Spinal cord (tissue), 10 donors: Measurements from ENCODE around the gene ZFYVE19. TPM values are rescaled to one million over a fixed set of nuclear protein-coding genes. Genes with fewer than 3 reads are reported as not detected.

Source experiments
- DNase-seq, 6 donors: peaks; one replicate each; pipeline versions ENCODE4 v3.0.0 to v3.0.0-alpha.2; 2013 to 2015; ENCODE audit warnings: low spot score in 6 of 6, low read depth in 4 of 6
- H3K27ac ChIP-seq: one replicate; pipeline ENCODE4 v1.5.1; 2013; ENCODE audit warnings: low read depth, low read length, control low read depth
- H3K27me3 ChIP-seq: one replicate; pipeline ENCODE4 v1.6.1; 2013; ENCODE audit warnings: low read length; ENCODE audit not compliant: control insufficient read depth, insufficient read depth
- H3K36me3 ChIP-seq: one replicate; pipeline ENCODE4 v1.6.1; 2013; ENCODE audit warnings: low read length; ENCODE audit not compliant: control insufficient read depth, insufficient read depth
- H3K4me1 ChIP-seq: one replicate; pipeline ENCODE4 v1.6.1; 2013; ENCODE audit warnings: low read length; ENCODE audit not compliant: control insufficient read depth, insufficient read depth
- H3K4me3 ChIP-seq: one replicate; pipeline ENCODE4 v1.5.1; 2013; ENCODE audit warnings: low read depth, low read length, control low read depth
- H3K9me3 ChIP-seq: one replicate; pipeline ENCODE4 v1.6.1; 2013; ENCODE audit warnings: low read length; ENCODE audit not compliant: control insufficient read depth, insufficient read depth
- WGBS: methylation state at CpG from one replicate; pipeline ENCODE4 v1.1.5; 2013; ENCODE audit warnings: missing lambda C conversion rate; ENCODE audit not compliant: insufficient coverage; 5-methylcytosine and 5-hydroxymethylcytosine counted together
- polyA plus RNA-seq, 2 donors: library from polyadenylated mRNA; unstranded; fragments of 120-200 nt; gene quantifications; one replicate each; pipeline ENCODE4 v1.2.1, GENCODE V29; 2013; ENCODE audit not compliant: insufficient read length in 2 of 2
- total RNA-seq, 2 donors: library from RNA; depleted of rRNA in 1 of 2; stranded (reverse); fragments of 120-200 nt in 1 of 2; fragments of >200 nt in 1 of 2; gene quantifications; one replicate each; pipeline versions ENCODE4 v1.2.3 to v1.2.4, GENCODE V29; 2013 to 2014
- donor health status: healthy.

The ZFYVE19 gene
- total and polyA plus RNA-seq, 4 donors: 25.2 to 43.2 (median 32.3) TPM

DNA sequence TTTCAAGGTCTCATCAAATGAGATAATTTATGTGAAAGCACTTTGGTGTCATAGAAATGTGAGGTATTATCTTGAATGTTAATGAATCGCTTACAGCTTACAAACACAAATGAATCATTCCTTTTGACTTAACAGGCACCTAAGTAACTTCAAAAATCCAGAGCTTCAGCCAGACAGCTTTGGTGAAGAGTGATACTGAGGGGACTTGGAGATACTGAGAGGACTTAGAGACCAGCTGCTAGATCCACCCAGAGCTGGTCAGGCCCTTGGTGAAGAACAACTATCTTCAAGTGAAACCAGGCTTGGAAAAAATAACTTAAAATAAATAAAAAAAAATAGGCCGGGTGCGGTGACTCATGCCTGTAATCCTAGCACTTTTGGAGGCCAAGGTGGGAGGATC is 16.2 kb upstream of the ZFYVE19 start:
- Histone ChIP-seq H3K27ac (no peak overlapping the region), H3K36me3 (peaks cover 7% of the 10 kb centered on the region), H3K4me3 (no peak overlapping the region), H3K27me3 (no peaks in the 10 kb centered on the region), H3K4me1 (peaks cover 6% of the 10 kb centered on the region), H3K9me3 (no peaks in the 10 kb centered on the region)
- DNase-seq: no peak
- no CpG with 5 or more reads among the region's 3 CpGs for WGBS

DNA sequence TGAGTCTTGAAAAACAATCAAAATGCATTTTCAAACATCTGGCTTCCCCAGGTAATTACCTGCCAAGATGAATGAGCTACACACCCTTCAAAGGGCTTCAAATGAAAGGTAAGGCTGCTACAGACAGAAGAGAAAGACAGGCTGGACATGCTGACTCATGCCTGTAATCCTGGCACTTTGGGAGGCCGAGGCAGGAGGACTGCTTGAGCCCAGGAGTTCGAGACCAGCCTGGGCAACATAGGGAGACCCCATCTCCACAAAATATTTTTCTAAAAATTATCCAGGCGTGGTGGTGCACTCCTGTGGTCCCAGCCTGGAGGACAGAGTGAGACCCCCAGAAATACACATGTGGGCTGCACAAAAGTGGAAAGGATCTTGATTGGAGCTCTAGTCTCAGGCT is 14.5 kb upstream of the ZFYVE19 start:
- H3K36me3 ChIP-seq: peaks cover 7% of the 10 kb centered on the region
- H3K4me3 ChIP-seq: no peak overlapping the region
- no peaks in the 10 kb centered on the region for H3K9me3 ChIP-seq
- no peak for DNase-seq
- H3K4me1 ChIP-seq: peaks cover 6% of the 10 kb centered on the region
- no peak overlapping the region for H3K27ac ChIP-seq
- H3K27me3 ChIP-seq: no peaks in the 10 kb centered on the region
- WGBS: 91% methylated on average over 3 of the region's 3 CpGs

DNA sequence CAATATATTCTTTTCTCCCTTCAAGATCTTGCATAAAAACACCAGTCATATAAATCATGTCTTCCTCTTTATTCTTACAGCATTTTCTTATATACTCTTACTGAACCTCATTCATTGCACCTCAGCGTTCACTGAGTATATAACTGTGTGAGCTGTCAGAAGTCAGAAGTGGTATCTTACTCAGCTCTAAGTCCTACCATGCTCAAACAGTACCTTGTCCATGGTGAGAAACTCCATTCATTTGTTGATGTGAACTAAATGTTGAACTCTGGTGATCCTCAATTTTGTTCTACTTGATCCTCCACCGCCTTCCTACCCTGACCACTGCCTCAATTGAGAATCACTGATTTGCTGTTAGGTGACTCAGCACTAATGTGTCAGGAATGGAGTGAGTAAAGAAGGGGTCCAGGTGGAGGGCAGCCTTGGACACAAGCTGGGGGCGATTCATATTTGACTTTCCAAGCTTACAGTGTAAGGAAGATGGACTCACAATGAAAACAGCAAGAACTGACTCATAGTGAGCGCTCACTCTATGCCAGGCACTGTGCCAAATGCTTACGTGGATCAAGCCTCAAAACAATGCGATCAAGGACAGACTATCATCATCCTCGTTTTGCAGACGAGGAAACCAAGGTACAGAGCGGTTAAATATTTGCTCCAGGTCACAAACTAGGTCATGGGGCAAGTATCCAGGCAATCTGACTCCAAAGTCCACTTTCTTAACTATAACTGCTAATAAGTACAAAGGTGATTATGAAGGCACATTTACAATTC is 13.5 kb upstream of the ZFYVE19 start:
- DNase-seq: no peak
- Histone ChIP-seq H3K36me3 (peaks cover 7% of the 10 kb centered on the region), H3K4me1 (no peaks in the 10 kb centered on the region), H3K4me3 (no peak overlapping the region), H3K27ac (no peak overlapping the region), H3K9me3 (no peaks in the 10 kb centered on the region), H3K27me3 (no peaks in the 10 kb centered on the region)
- WGBS: 89% methylated on average over 5 of the region's 9 CpGs

DNA sequence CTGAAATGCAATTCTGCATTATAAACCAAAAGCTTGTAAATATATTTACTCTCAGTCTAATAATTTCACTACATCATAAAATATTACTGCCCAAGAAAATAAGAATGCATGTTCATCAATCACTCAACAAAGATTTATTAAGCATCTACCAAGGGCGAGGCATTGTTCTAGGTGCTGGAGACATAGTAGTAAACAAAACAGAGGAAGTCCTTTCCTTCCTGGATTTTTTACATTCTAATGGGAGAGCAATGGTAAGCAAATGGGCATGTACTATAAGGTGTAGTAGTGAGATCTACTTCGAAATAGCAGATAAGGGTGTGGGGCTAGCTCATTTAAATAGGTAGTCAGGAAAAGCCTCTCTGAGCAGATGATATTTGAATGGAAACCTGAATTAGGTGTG is 10.8 kb upstream of the ZFYVE19 start:
- DNase-seq: no peak
- H3K4me1 ChIP-seq: no peaks in the 10 kb centered on the region
- H3K27me3 ChIP-seq: no peaks in the 10 kb centered on the region
- no peak overlapping the region for H3K27ac ChIP-seq
- no peaks in the 10 kb centered on the region for H3K9me3 ChIP-seq
- peaks cover 4% of the 10 kb centered on the region for H3K36me3 ChIP-seq
- 50% methylated on average over 1 of the region's 2 CpGs for WGBS
- H3K4me3 ChIP-seq: no peak overlapping the region

DNA sequence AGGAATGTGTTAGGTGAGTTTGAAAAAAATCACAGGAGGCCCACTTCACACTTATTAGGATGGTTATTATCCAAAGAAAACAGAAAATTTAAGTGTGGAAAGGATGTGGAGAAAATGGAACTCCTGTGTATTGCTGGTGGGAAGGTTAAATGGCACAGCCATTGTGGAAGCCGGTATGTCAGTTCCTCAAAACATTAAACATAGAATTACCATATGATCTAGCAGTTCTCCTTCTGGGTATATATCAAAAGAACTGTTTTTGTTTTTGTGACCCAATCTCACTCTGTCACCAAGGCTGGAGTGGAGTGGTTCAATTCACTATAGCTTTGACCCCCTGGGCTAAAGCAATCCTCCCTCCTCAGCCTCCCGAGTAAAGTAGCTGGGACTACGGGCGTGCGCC is 10.4 kb upstream of the ZFYVE19 start:
- H3K27ac ChIP-seq: no peak overlapping the region
- DNase-seq: no peak

DNA sequence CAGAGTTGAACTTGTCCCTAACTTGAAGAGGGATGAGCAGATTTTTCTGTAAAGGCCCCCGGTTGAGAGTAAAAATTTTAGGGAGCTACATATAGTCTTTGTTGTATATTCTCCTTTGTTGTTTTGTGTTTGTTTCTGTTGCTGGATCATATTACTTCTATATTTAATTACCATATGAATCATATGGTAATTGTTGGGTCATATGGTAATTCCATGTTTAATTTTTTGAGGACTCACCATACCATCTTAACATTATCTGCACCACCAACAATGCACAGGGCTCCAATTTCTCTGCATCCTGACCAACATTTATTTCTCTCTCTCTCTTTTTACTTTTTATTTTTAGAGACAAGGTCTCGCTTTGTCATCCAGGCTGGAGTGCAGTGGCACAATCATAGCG is 7.4 kb upstream of the ZFYVE19 start:
- no peak for DNase-seq
- Histone ChIP-seq H3K36me3 (peaks cover 2% of the 10 kb centered on the region), H3K9me3 (no peaks in the 10 kb centered on the region), H3K4me1 (no peaks in the 10 kb centered on the region), H3K27me3 (no peaks in the 10 kb centered on the region), H3K4me3 (no peak overlapping the region), H3K27ac (no peak overlapping the region)
- 92% methylated on average over 2 of the region's 3 CpGs for WGBS

More for the DNA sequence above, 10.4 kb upstream of the ZFYVE19 start:
- Histone ChIP-seq H3K4me1 (no peaks in the 10 kb centered on the region), H3K9me3 (no peaks in the 10 kb centered on the region), H3K36me3 (peaks cover 4% of the 10 kb centered on the region), H3K4me3 (no peak overlapping the region), H3K27me3 (no peaks in the 10 kb centered on the region)
- no CpG with 5 or more reads among the region's 5 CpGs for WGBS

DNA sequence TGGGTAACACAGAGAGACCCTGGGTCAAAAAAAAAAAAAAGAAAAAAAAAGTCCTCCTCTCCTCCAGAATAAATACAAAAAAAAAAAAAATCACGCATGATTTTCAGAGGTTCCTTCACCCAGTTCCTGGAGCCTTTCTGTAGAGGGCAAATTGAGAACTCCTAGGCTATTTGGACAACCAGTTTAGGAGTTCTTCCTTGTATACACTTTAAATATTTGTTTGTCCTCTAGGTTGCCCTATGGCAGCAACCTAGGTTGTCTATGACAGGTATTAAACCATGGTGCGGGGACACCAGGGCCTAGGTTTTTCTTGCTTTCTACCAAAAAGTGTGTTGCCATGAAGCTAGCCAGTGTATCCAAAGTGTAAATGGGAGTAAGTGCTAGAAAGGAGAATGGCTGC is 3.8 kb upstream of the ZFYVE19 start:
- 100% methylated on average over 1 of the region's 2 CpGs for WGBS
- Histone ChIP-seq H3K9me3 (no peaks in the 10 kb centered on the region), H3K4me3 (no peak overlapping the region), H3K27me3 (no peaks in the 10 kb centered on the region), H3K4me1 (peaks cover 14% of the 10 kb centered on the region), H3K36me3 (peaks cover 2% of the 10 kb centered on the region), H3K27ac (no peak overlapping the region)
- DNase-seq: no peak

DNA sequence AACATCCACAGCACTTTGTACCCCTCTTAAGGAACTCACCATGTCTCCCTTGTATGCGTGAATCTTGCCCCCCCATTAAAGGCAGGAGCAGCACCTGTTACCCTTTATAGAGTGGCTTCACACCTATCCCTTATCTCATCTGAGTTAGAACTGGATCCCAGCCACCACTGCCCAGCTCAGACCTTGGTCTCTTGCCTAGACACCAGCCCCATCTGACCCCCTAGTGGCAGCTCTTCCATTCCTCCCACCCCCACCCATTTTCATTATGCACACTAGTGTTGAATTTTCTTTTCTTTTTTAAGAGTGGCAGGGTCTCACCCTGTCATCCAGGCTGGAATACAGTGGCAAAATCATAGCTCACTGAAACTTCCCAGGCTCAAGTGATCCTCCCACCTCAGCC is 3.2 kb upstream of the ZFYVE19 start:
- Histone ChIP-seq H3K9me3 (no peaks in the 10 kb centered on the region), H3K4me3 (no peak overlapping the region), H3K4me1 (peaks cover 20% of the 10 kb centered on the region), H3K27me3 (no peaks in the 10 kb centered on the region), H3K27ac (no peak overlapping the region), H3K36me3 (peaks cover 2% of the 10 kb centered on the region)
- DNase-seq: no peak
- 92% methylated on average over 1 of the region's 1 CpG for whole genome bisulfite sequencing

DNA sequence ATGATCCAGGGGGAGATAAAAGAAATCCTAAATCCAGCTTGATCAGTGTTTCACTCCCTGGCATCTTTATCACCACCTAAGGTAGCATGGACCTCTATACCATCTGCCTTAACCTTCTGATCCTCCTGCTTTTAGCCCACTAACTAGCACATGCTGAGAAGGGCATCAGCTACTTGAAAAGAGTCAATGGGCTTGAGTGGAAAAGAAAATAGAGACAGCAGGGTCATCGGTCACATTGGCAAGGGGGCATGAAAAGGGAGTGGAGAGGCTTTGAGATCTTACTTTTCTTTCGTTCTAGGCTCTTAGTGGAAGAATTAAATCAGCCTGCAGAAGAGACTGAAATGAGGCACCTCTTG is 239 bp upstream of the ZFYVE19 start:
- H3K9me3 ChIP-seq: no peaks in the 10 kb centered on the region
- peak overlapping the region; percentile 97 for H3K27ac ChIP-seq
- H3K36me3 ChIP-seq: peaks cover 22% of the 10 kb centered on the region
- peak overlapping the region; percentile 100 for H3K4me3 ChIP-seq
- DNase-seq: no peak
- 0% methylated on average over 2 of the region's 2 CpGs for WGBS
- H3K4me1 ChIP-seq: peaks cover 28% of the 10 kb centered on the region
- H3K27me3 ChIP-seq: no peaks in the 10 kb centered on the region

DNA sequence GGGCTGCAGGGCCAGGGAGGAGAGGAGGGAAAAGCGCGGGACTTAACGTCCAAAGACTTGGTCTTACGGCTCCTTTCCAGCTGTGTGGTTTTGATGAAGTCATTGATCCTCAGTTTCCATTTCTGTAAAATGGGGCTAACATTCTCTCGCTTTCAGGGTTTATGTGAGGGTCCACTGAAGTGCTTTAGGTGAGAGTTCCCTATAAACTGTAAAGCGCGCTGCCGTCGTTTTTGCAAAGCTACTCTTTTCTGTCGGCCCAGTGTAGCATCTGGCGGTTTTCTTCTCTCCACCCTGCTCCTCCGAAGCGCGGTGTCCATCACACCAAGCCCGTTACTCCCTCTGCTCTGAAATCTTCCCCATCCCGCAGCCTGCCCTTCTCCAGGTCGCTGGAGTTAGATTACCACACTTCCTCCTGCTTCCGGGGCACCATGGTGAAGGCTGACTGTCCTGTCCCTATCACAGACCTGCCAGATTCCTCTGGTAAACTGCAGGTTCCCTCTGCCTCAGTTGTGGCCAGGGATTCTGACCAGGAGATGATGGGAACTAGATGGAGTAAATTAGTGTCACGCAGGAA is 1.1 kb downstream of the ZFYVE19 start:
- H3K27ac ChIP-seq: peak overlapping the region; percentile 97
- H3K4me3 ChIP-seq: peak overlapping the region; percentile 100
- H3K9me3 ChIP-seq: no peaks in the 10 kb centered on the region
- no peak for DNase-seq
- 55% methylated on average over 13 of the region's 19 CpGs for WGBS
- peaks cover 28% of the 10 kb centered on the region for H3K4me1 ChIP-seq
- no peaks in the 10 kb centered on the region for H3K27me3 ChIP-seq
- H3K36me3 ChIP-seq: peaks cover 27% of the 10 kb centered on the region
